ENCODE results near the gene SLC39A8.

SLC39A8 gene

DNA sequence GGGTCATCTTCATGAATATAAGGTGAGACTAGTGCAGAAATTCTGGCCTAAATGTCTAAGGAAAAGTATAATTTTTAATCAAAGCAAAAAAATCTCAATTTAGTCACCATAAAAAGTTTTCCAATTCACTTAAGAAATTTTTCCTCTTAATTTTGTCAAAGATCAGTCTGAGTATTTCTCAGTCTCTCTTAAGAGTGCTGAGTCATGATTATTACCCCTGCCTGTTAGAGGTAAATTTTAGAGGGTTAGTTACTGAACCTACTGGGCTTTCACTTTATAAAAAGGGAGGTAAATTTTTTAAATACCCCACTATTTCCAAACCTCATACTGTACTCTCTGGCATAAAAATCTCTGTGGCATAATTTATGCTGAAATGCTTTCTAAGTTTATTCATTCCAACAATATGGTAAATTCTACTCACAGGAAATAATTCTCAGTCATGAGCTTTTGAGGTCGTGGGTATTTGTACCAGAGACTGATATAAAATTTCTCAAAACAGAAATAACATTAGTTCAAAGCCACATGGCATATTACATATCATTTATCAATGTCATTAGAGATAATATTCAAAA lies 122.4 kb downstream of the SLC39A8 start:
- no peak for DNase-seq

- DNase-seq, result no peak
Measured at GRCh38 chr4:102219129-102219528, 126.2 kb downstream of the SLC39A8 start.

DNA sequence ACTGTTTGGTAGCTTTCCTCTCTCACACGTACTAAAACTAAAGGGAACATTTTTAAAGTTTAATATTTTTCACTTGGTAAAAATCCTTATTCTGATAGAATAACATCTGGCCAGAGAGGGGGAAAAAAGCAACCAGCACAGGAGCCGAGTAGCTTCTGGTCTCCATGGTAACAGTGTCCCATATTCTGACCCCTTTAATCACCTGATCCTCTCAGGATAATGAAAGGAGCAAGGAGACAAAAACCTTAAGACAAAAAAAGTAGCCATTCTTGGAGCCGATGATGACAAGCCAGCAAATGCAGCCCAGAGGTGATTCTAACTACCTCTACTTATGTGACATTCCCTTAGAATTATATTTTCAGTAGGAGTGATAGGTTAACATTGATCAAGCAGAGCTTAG lies 126.6 kb downstream of the SLC39A8 start:
- DNase-seq, result no peak

- no peak for DNase-seq
Measured at GRCh38 chr4:102217775-102218355, 127.4 kb downstream of the SLC39A8 start.

- DNase-seq, result no peak
Measured at GRCh38 chr4:102217345-102217744, 127.9 kb downstream of the SLC39A8 start.

GRCh38 chr4:102216666-102217065 lies 128.6 kb downstream of the SLC39A8 start:
- DNase-seq, result no peak

GRCh38 chr4:102213031-102213430 lies 132.3 kb downstream of the SLC39A8 start:
- no peak for DNase-seq

All from GDM1 (cell line).